ENCODE measurements around the gene CDC16.

GRCh38 chr13:114266241-114266640, 31.5 kb downstream of the CDC16 start:
- TF ChIP-seq CTCF (conservative IDR thresholded peaks at IDR 0.05; ENCODE audit: low read depth, low read length) (no peak), EZH2 (IDR thresholded peaks at IDR 0.05; ENCODE audit: borderline replicate concordance, low read depth, low read length, poor library complexity, severe bottlenecking) (no peak)

Data from A673 (cell line).